ENCODE measurements around the gene PKNOX2.

DNA sequence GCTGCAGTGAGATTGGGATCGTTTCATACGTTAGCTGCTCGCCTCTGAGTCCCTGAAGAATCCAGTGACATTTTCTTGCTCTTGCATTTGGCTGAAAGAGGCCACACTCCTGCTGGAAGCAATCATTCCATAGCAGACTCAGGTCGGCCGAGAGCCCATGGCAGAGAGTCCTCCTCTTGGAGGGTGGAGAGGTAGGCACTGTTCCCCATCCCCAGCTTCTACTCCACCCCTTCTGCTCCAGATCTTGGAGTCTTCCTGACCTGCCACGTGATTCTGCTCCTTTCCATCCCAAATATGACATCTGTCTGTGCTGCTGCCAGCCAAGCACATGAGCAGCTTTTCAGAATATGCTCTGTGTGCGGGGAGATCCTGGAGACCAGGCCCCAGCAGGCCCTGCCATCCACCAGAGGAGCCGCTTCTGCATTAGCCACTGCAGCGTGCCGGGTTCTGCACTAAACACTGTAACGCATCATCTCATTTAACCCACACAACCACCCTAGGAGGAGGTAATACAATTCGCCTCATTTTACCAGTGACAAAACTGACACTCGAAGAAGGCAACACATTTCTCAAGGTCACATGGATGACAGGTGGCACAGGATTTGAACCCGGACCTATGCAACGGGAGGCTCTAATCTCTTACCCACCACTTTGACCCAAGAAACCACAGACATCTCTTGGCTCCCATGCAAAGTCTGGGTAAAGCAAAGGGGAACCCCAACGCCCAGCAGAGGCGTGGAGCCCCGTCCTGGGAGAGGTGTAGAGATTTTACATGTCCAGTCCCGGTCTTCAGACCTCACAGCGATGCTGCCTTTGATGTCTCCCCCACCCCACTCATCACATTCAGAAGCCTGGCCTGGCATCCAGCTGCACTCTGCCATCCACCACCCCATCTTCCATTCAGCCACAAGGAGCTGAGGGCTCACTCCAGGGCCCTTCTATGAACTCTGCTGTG lies 252.7 kb downstream of the PKNOX2 start:
- TF ChIP-seq, protein P1, sequence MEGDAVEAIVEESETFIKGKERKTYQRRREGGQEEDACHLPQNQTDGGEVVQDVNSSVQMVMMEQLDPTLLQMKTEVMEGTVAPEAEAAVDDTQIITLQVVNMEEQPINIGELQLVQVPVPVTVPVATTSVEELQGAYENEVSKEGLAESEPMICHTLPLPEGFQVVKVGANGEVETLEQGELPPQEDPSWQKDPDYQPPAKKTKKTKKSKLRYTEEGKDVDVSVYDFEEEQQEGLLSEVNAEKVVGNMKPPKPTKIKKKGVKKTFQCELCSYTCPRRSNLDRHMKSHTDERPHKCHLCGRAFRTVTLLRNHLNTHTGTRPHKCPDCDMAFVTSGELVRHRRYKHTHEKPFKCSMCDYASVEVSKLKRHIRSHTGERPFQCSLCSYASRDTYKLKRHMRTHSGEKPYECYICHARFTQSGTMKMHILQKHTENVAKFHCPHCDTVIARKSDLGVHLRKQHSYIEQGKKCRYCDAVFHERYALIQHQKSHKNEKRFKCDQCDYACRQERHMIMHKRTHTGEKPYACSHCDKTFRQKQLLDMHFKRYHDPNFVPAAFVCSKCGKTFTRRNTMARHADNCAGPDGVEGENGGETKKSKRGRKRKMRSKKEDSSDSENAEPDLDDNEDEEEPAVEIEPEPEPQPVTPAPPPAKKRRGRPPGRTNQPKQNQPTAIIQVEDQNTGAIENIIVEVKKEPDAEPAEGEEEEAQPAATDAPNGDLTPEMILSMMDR (IDR thresholded peaks at IDR 0.05), result no peak
- no peak for TF ChIP-seq POLR2A (IDR thresholded peaks at IDR 0.05)

All from lower leg skin (tissue), 3 donors.